ENCODE results near the gene ZFYVE9.
A peak's percentile ranks its signal among the peaks of the same experiment; 100 is the strongest.

ZFYVE9 gene

GRCh38 chr1:52345252-52345651 lies 203.4 kb downstream of the ZFYVE9 start:
- no peaks in the 10 kb centered on the region for H3K36me3 Mint-ChIP-seq (ENCODE audit: insufficient read depth)
- no peak overlapping the region for H3K27ac Mint-ChIP-seq (ENCODE audit: low read depth)
- DNase-seq (ENCODE audit: low spot score in 2 of 2) (no peak), ATAC-seq (replicated peaks; ENCODE audit: extremely low read depth, poor library complexity, severe bottlenecking) (no peak)
- peaks cover 8% of the 10 kb centered on the region for H3K4me1 Mint-ChIP-seq
- no peak overlapping the region for H3K4me3 Mint-ChIP-seq
- H3K27me3 Mint-ChIP-seq = no peaks in the 10 kb centered on the region
- no peaks in the 10 kb centered on the region for H3K9me3 Mint-ChIP-seq

GRCh38 chr1:52346653-52347052 lies 204.8 kb downstream of the ZFYVE9 start:
- Mint-ChIP-seq H3K27me3 (no peaks in the 10 kb centered on the region), H3K4me3 (no peak overlapping the region), H3K36me3 (ENCODE audit: insufficient read depth) (peaks cover 7% of the 10 kb centered on the region), H3K9me3 (no peaks in the 10 kb centered on the region), H3K27ac (ENCODE audit: low read depth) (peak overlapping the region; percentile 9), H3K4me1 (peaks cover 8% of the 10 kb centered on the region)
- ATAC-seq (replicated peaks; ENCODE audit: extremely low read depth, poor library complexity, severe bottlenecking) = no peak
- no peak for DNase-seq (ENCODE audit: low spot score in 2 of 2)

- H3K9me3 Mint-ChIP-seq = no peaks in the 10 kb centered on the region
- no peak overlapping the region for H3K4me3 Mint-ChIP-seq
- no peak for DNase-seq (ENCODE audit: low spot score in 2 of 2)
- peak overlapping the region; percentile 25 for H3K27ac Mint-ChIP-seq (ENCODE audit: low read depth)
- peaks cover 15% of the 10 kb centered on the region for H3K36me3 Mint-ChIP-seq (ENCODE audit: insufficient read depth)
- no peak for ATAC-seq (replicated peaks; ENCODE audit: extremely low read depth, poor library complexity, severe bottlenecking)
- H3K4me1 Mint-ChIP-seq = peaks cover 8% of the 10 kb centered on the region
- no peaks in the 10 kb centered on the region for H3K27me3 Mint-ChIP-seq
Measured at GRCh38 chr1:52348704-52349300, 206.9 kb downstream of the ZFYVE9 start.

- Mint-ChIP-seq H3K9me3 (no peaks in the 10 kb centered on the region), H3K4me3 (no peak overlapping the region), H3K36me3 (ENCODE audit: insufficient read depth) (peaks cover 39% of the 10 kb centered on the region), H3K27ac (ENCODE audit: low read depth) (peak overlapping the region; percentile 39), H3K27me3 (no peaks in the 10 kb centered on the region), H3K4me1 (peaks cover 6% of the 10 kb centered on the region)
- no peak for ATAC-seq (replicated peaks; ENCODE audit: extremely low read depth, poor library complexity, severe bottlenecking)
- DNase-seq (ENCODE audit: low spot score in 2 of 2) = no peak
Measured at GRCh38 chr1:52352690-52353089, 210.8 kb downstream of the ZFYVE9 start.

GRCh38 chr1:52355436-52355835 lies 213.5 kb downstream of the ZFYVE9 start:
- Mint-ChIP-seq H3K36me3 (ENCODE audit: insufficient read depth) (peaks cover 56% of the 10 kb centered on the region), H3K9me3 (no peaks in the 10 kb centered on the region), H3K4me1 (no peaks in the 10 kb centered on the region), H3K4me3 (no peak overlapping the region), H3K27ac (ENCODE audit: low read depth) (peak overlapping the region; percentile 2), H3K27me3 (no peaks in the 10 kb centered on the region)
- no peak for DNase-seq (ENCODE audit: low spot score in 2 of 2)
- no peak for ATAC-seq (replicated peaks; ENCODE audit: extremely low read depth, poor library complexity, severe bottlenecking)

GRCh38 chr1:52355847-52356505 lies 214.1 kb downstream of the ZFYVE9 start:
- Mint-ChIP-seq H3K27me3 (no peaks in the 10 kb centered on the region), H3K36me3 (ENCODE audit: insufficient read depth) (peaks cover 57% of the 10 kb centered on the region), H3K4me1 (peaks cover under 1% of the 10 kb centered on the region), H3K27ac (ENCODE audit: low read depth) (no peak overlapping the region), H3K9me3 (no peaks in the 10 kb centered on the region), H3K4me3 (no peak overlapping the region)
- no peak for ATAC-seq (replicated peaks; ENCODE audit: extremely low read depth, poor library complexity, severe bottlenecking)
- no peak for DNase-seq (ENCODE audit: low spot score in 2 of 2)

- Mint-ChIP-seq H3K4me1 (peaks cover 10% of the 10 kb centered on the region), H3K9me3 (no peaks in the 10 kb centered on the region), H3K27me3 (no peaks in the 10 kb centered on the region), H3K36me3 (ENCODE audit: insufficient read depth) (peaks cover 63% of the 10 kb centered on the region), H3K4me3 (no peak overlapping the region), H3K27ac (ENCODE audit: low read depth) (no peak overlapping the region)
- DNase-seq (ENCODE audit: low spot score in 2 of 2) = no peak
- ATAC-seq (replicated peaks; ENCODE audit: extremely low read depth, poor library complexity, severe bottlenecking) = no peak
Measured at GRCh38 chr1:52356818-52357355, 215.0 kb downstream of the ZFYVE9 start.

GRCh38 chr1:52357397-52357796 lies 215.5 kb downstream of the ZFYVE9 start:
- H3K4me3 Mint-ChIP-seq = no peak overlapping the region

GRCh38 chr1:52358851-52359497 lies 217.1 kb downstream of the ZFYVE9 start:
- ATAC-seq (replicated peaks; ENCODE audit: extremely low read depth, poor library complexity, severe bottlenecking) = no peak
- peaks cover 67% of the 10 kb centered on the region for H3K36me3 Mint-ChIP-seq (ENCODE audit: insufficient read depth)
- DNase-seq (ENCODE audit: low spot score in 2 of 2) = no peak
- peaks cover 20% of the 10 kb centered on the region for H3K4me1 Mint-ChIP-seq
- no peaks in the 10 kb centered on the region for H3K9me3 Mint-ChIP-seq
- no peaks in the 10 kb centered on the region for H3K27me3 Mint-ChIP-seq
- H3K27ac Mint-ChIP-seq (ENCODE audit: low read depth) = peak overlapping the region; percentile 57
- H3K4me3 Mint-ChIP-seq = no peak overlapping the region

More at GRCh38 chr1:52357397-52357796, 215.5 kb downstream of the ZFYVE9 start:
- Mint-ChIP-seq H3K4me1 (peaks cover 15% of the 10 kb centered on the region), H3K27me3 (no peaks in the 10 kb centered on the region), H3K9me3 (no peaks in the 10 kb centered on the region), H3K27ac (ENCODE audit: low read depth) (no peak overlapping the region), H3K36me3 (ENCODE audit: insufficient read depth) (peaks cover 66% of the 10 kb centered on the region)
- ATAC-seq (replicated peaks; ENCODE audit: extremely low read depth, poor library complexity, severe bottlenecking) (no peak), DNase-seq (ENCODE audit: low spot score in 2 of 2) (no peak)

- DNase-seq (ENCODE audit: low spot score in 2 of 2) = no peak
- no peak overlapping the region for H3K4me3 Mint-ChIP-seq
- peaks cover 30% of the 10 kb centered on the region for H3K4me1 Mint-ChIP-seq
- peaks cover 57% of the 10 kb centered on the region for H3K36me3 Mint-ChIP-seq (ENCODE audit: insufficient read depth)
- ATAC-seq (replicated peaks; ENCODE audit: extremely low read depth, poor library complexity, severe bottlenecking) = no peak
- H3K27ac Mint-ChIP-seq (ENCODE audit: low read depth) = no peak overlapping the region
- H3K9me3 Mint-ChIP-seq = no peaks in the 10 kb centered on the region
- H3K27me3 Mint-ChIP-seq = no peaks in the 10 kb centered on the region
Measured at GRCh38 chr1:52359676-52360594, 218.0 kb downstream of the ZFYVE9 start.

GRCh38 chr1:52360595-52360968 lies 218.7 kb downstream of the ZFYVE9 start:
- Mint-ChIP-seq H3K27ac (ENCODE audit: low read depth) (no peak overlapping the region), H3K4me1 (peaks cover 36% of the 10 kb centered on the region), H3K9me3 (no peaks in the 10 kb centered on the region), H3K27me3 (no peaks in the 10 kb centered on the region), H3K4me3 (no peak overlapping the region), H3K36me3 (ENCODE audit: insufficient read depth) (peaks cover 60% of the 10 kb centered on the region)
- DNase-seq (ENCODE audit: low spot score in 2 of 2) (no peak), ATAC-seq (replicated peaks; ENCODE audit: extremely low read depth, poor library complexity, severe bottlenecking) (no peak)

GRCh38 chr1:52364235-52364839 lies 222.4 kb downstream of the ZFYVE9 start:
- peak overlapping the region; percentile 96 for H3K4me3 Mint-ChIP-seq
- peaks cover 53% of the 10 kb centered on the region for H3K4me1 Mint-ChIP-seq
- no peaks in the 10 kb centered on the region for H3K9me3 Mint-ChIP-seq
- H3K36me3 Mint-ChIP-seq (ENCODE audit: insufficient read depth) = peaks cover 40% of the 10 kb centered on the region
- DNase-seq (ENCODE audit: low spot score in 2 of 2) (no peak), ATAC-seq (replicated peaks; ENCODE audit: extremely low read depth, poor library complexity, severe bottlenecking) (no peak)
- peak overlapping the region; percentile 93 for H3K27ac Mint-ChIP-seq (ENCODE audit: low read depth)
- no peaks in the 10 kb centered on the region for H3K27me3 Mint-ChIP-seq
